ENCODE results near the gene RNF26.

GRCh38 chr11:119356349-119357031 is 22.2 kb downstream of the RNF26 start:
- TF ChIP-seq CTCF (conservative IDR thresholded peaks at IDR 0.05 in 1 of 2, IDR thresholded peaks at IDR 0.05 in 1 of 2; ENCODE audit: extremely low read depth in 1 of 2, insufficient read depth in 1 of 2, low read depth in 1 of 2, low read length in 2 of 2) (peak; percentile 58 to 92), EZH2 (IDR thresholded peaks at IDR 0.05; ENCODE audit: borderline replicate concordance, low read length) (no peak)
